HepG2 (cell line): Measurements from ENCODE around the gene QSOX1. TPM values are rescaled to one million over a fixed set of nuclear protein-coding genes. Genes with fewer than 3 reads are reported as not detected.
A peak's percentile ranks its signal among the peaks of the same experiment; 100 is the strongest.

Experiments used
- ATAC-seq: fragments of 200-7000 bp; cut with Tn5 transposase; 3 replicates; pipeline ENCODE4 v1.9.1; 2020; ENCODE audit warnings: mild to moderate bottlenecking, moderate library complexity
- BruUV-seq: library from RNA; stranded (reverse); fragments of 400-500 nt; replicated peaks from 2 replicates; lab custom pipeline; 2021; lab: Mats Ljungman, UMichigan
- CTCF ChIA-PET: fragments of 300-600 bp; formaldehyde crosslinking; extraction: SDS; loops from one replicate; lab custom pipeline; 2021; ENCODE audit warnings: low total read pairs, inconsistent platforms, low intra/inter-chr PET ratio; lab: Yijun Ruan, JAX
- POLR2A ChIA-PET: fragments of 350-600 bp; sonication (Branson Sonifier 250); formaldehyde crosslinking; loops from one replicate; lab custom pipeline; 2020; ENCODE audit warnings: antibody characterized with exemption, inconsistent platforms; lab: Yijun Ruan, JAX
- DNase-seq: peaks from one replicate; pipeline ENCODE4 v3.0.0-alpha.2; 2015; ENCODE audit warnings: low spot score
- FAIRE-seq: peaks from 3 replicates; lab custom pipeline; 2011; peaks lifted over from hg19 to GRCh38; lab: Jason Lieb, UNC
- H2AFZ ChIP-seq: one replicate; pipeline ENCODE4 v1.6.1; 2011; ENCODE audit warnings: low read length, inconsistent platforms
- H3K27ac ChIP-seq: fragments of 300-600 bp; 3 replicates; pipeline ENCODE4 v1.8.0; 2011; ENCODE audit warnings: mixed run types, mild to moderate bottlenecking, mixed read lengths, low read length, inconsistent platforms; ENCODE audit not compliant: insufficient read depth; ENCODE audit errors: extremely low read length
- H3K27me3 ChIP-seq, 2 experiments: fragments of 200-600 bp in 1 of 2; 2 replicates in 1 of 2; 3 replicates in 1 of 2; pipeline versions ENCODE4 v1.6.0 to v1.8.0; 2011; ENCODE audit warnings: low read length in 2 of 2, mild to moderate bottlenecking in 2 of 2, moderate library complexity in 2 of 2, inconsistent platforms in 1 of 2; ENCODE audit not compliant: insufficient read depth in 2 of 2, control insufficient read depth in 1 of 2
- H3K36me3 ChIP-seq, 2 experiments: fragments of 200-600 bp in 1 of 2; replicated peaks in 1 of 2; 2 replicates in 1 of 2; 3 replicates in 1 of 2; pipeline versions ENCODE4 v1.5.1 to v1.8.0; 2011; ENCODE audit warnings: low read length in 2 of 2, inconsistent platforms in 1 of 2; ENCODE audit not compliant: insufficient read depth in 2 of 2, control insufficient read depth in 1 of 2
- H3K4me1 ChIP-seq: 2 replicates; pipeline ENCODE4 v1.5.1; 2012; ENCODE audit warnings: low read length, inconsistent platforms; ENCODE audit not compliant: insufficient read depth
- H3K4me2 ChIP-seq: 2 replicates; pipeline ENCODE4 v1.6.0; 2011; ENCODE audit warnings: low read depth, low read length, inconsistent platforms
- H3K4me3 ChIP-seq, 3 experiments: fragments of 200-600 bp in 1 of 3; sonication (generic), shearing (Covaris generic) in 1 of 3; replicated peaks in 1 of 3; 2 replicates each; pipeline ENCODE4 v1.5.1; 2011 to 2016; ENCODE audit warnings: low read length in 3 of 3, inconsistent platforms in 2 of 3, low read depth in 2 of 3, mild to moderate bottlenecking in 2 of 3, control low read depth in 1 of 3, mixed read lengths in 1 of 3; ENCODE audit not compliant: insufficient read depth in 1 of 3
- H3K79me2 ChIP-seq: one replicate; pipeline ENCODE4 v1.6.1; 2011; ENCODE audit warnings: low read length, inconsistent platforms; ENCODE audit not compliant: insufficient read depth
- H3K9ac ChIP-seq: 2 replicates; pipeline ENCODE4 v1.6.0; 2011; ENCODE audit warnings: mild to moderate bottlenecking, low read depth, low read length, inconsistent platforms; ENCODE audit not compliant: insufficient read depth
- H3K9me3 ChIP-seq: 2 replicates; pipeline ENCODE4 v1.5.1; 2012; ENCODE audit warnings: mild to moderate bottlenecking, low read length
- H4K20me1 ChIP-seq: 2 replicates; pipeline ENCODE4 v1.6.0; 2011; ENCODE audit warnings: inconsistent platforms, mild to moderate bottlenecking, low read length, moderate library complexity; ENCODE audit not compliant: insufficient read depth
- CBX1 ChIP-seq: IDR thresholded peaks from one replicate; pipeline ENCODE4 v1.6.1; 2016; ENCODE audit warnings: antibody characterized with exemption, low read depth
- E2F5 ChIP-seq: sonication (generic); formaldehyde crosslinking; conservative IDR thresholded peaks from 2 replicates; pipeline ENCODE4 v1.4.0; 2020; ENCODE audit warnings: missing genetic modification reagents
- NFKB2 ChIP-seq: sonication (generic); formaldehyde crosslinking; IDR thresholded peaks from 2 replicates; pipeline ENCODE4 v1.4.0; 2020; ENCODE audit warnings: missing genetic modification reagents, borderline replicate concordance
- THAP7 ChIP-seq: sonication (generic); formaldehyde crosslinking; IDR thresholded peaks from 2 replicates; pipeline ENCODE4 v1.8.1; 2023; ENCODE audit warnings: mild to moderate bottlenecking, missing genetic modification reagents
- ZKSCAN1 ChIP-seq: fragments of 150-350 bp; IDR thresholded peaks from 2 replicates; pipeline ENCODE4 v1.6.1; 2014; ENCODE audit warnings: low read length
- WGBS: methylation state at CpG from one replicate; pipeline ENCODE4 v1.1.6; 2017; ENCODE audit warnings: low lambda C conversion rate; 5-methylcytosine and 5-hydroxymethylcytosine counted together
- in situ Hi-C: cut with HindIII; loops from 2 replicates; pipeline ENCODE4 v1.10.0; 2017; ENCODE audit warnings: low pct_unique_long_range_greater_than_20kb; ENCODE audit not compliant: extremely low pct_ligation_motif_present
- intact Hi-C: fragments of 100-400 bp; cut with micrococcal nuclease; formaldehyde crosslinking; loops from one replicate; pipeline ENCODE4 v1.10.0; 2022; ENCODE audit not compliant: unreplicated experiment
- polyA plus RNA-seq, 8 experiments: library from polyadenylated mRNA; depleted of rRNA in 3 of 8; stranded (reverse) in 7 of 8; unstranded in 1 of 8; fragments of >200 nt; fragmentation: Illumina TruSeq in 4 of 8; extraction: Trizol in 4 of 8; gene quantifications; 2 replicates each; pipeline versions ENCODE4 v1.2.1 to v1.2.3, GENCODE V29; 2011 to 2016; ENCODE audit warnings: low read depth in 4 of 8, missing spikeins in 1 of 8, mixed read lengths in 1 of 8; ENCODE audit not compliant: insufficient read depth in 1 of 8
- total RNA-seq, 5 experiments: library from RNA; depleted of rRNA; stranded (reverse); fragments of >200 nt; fragmentation: Illumina TruSeq; extraction: Trizol; gene quantifications; 2 replicates each; pipeline ENCODE4 v1.2.3, GENCODE V29; 2016; ENCODE audit warnings: low read depth in 1 of 5

Gene QSOX1
- total and polyA plus RNA-seq, 2 of the 13 experiments (the other 11 are each of a cell fraction or from before 2014, with no cell fraction given): 6.8 to 40.2 TPM

- TF ChIP-seq THAP7 (CRISPR knock-in tag): 0 out of 2 replicates have a peak, but pooled peaks have one; percentile 34
These were observed 33.4 kb downstream of the QSOX1 start (continued) for GRCh38 chr1:180188091-180188506.

GRCh38 chr1:180188684-180189175 lies 34.1 kb downstream of the QSOX1 start:
- H4K20me1 ChIP-seq: no peaks in the 10 kb centered on the region
- H3K9ac ChIP-seq: no peak overlapping the region
- FAIRE-seq (no peak), ATAC-seq (no peak), DNase-seq (no peak)
- in situ Hi-C loops (loop anchor here (5.0 to 10.0 kb wide), 3 partner anchors 76 to 299 kb away; no protein-coding TSS in a partner anchor), intact Hi-C loops (loop anchor here (1.0 to 10.0 kb wide), 3 partner anchors 56 to 290 kb away; no protein-coding TSS in a partner anchor)
- H3K4me1 ChIP-seq: peaks cover 6% of the 10 kb centered on the region; the same call in 1 of the 2 replicates
- H3K27ac ChIP-seq: no peak overlapping the region
- no peak overlapping the region for H2AFZ ChIP-seq
- POLR2A ChIA-PET: no interaction called here
- no peak overlapping the region for H3K4me2 ChIP-seq
- no peaks in the 10 kb centered on the region for H3K36me3 ChIP-seq
- no peaks in the 10 kb centered on the region for H3K9me3 ChIP-seq
- no TSS peak for BruUV-seq
- CTCF ChIA-PET: interaction anchor here (1.6 to 3.3 kb wide), 3 partner anchors 227 to 294 kb away, joined by 8 to 24 read pairs (median 9); no protein-coding TSS in a partner anchor
- TF ChIP-seq NFKB2 (0 out of 2 replicates have a peak, but pooled peaks have one; percentile 0), ZKSCAN1 (no peak), E2F5 (no peak), CBX1 (no peak)
- no peaks in the 10 kb centered on the region for H3K79me2 ChIP-seq
- H3K4me3 ChIP-seq: no peak overlapping the region
- WGBS: 70% methylated on average over 6 of the region's 8 CpGs
- H3K27me3 ChIP-seq: no peaks in the 10 kb centered on the region
